Adrenal gland (tissue), 5 donors: ENCODE measurements around the gene NIBAN1.

Experiments
- POLR2A ChIP-seq, 2 donors: fragments of 450-650 bp; IDR thresholded peaks; one replicate each; pipeline ENCODE4 v1.6.1; 2017; ENCODE audit warnings: antibody characterized with exemption in 2 of 2, mild to moderate bottlenecking in 2 of 2, moderate library complexity in 1 of 2
- TF ChIP-seq, protein P1 (sequence below), 6 experiments: fragments of 450-650 bp in 4 of 6; fragments of 200-600 bp in 2 of 6; sonication (generic) in 1 of 6; IDR thresholded peaks; 1 replicate in 5 of 6; 2 replicates in 1 of 6; pipeline versions ENCODE4 v1.5.1 to v1.8.0; 2016 to 2021; ENCODE audit warnings: antibody characterized with exemption in 6 of 6, mild to moderate bottlenecking in 2 of 6, moderate library complexity in 1 of 6
- donor health status: DM: no; HTN: no; CAD: no.

DNA sequence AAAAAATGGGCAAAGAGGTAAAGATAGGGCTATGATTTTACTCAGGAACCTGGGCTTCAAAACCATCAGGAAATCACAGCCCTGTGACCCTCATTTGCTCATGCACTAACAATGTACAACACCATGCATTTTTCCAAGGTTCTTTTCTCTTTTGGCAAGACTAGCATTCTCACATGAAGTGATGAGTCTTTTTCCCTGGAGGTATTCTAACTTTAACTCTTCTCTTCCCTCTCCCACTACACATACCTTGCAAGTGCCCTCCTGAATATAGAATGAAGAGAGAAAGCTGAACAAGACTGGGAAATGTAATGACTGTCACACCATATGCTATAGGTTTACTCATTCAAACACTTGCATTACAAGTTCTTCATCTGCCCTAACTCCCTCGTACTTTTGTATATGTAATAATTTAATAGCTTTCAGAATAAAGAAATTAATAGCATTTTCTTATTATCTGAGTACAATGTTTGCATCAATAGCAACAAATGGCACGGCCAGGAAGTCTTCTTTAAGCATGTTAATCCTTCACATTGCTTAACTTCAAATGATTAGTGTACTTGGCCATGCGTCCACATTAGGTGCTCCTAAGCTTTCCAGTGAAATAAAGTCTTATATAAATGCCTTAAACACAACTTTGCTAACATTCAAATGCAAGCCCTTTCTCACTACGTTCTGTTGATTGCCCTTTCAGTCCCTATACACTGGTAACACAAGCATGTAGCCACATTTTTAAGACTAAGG, 1.8 kb downstream of the NIBAN1 start:
- no peak for TF ChIP-seq POLR2A (IDR thresholded peaks at IDR 0.05)
- TF ChIP-seq, protein P1, sequence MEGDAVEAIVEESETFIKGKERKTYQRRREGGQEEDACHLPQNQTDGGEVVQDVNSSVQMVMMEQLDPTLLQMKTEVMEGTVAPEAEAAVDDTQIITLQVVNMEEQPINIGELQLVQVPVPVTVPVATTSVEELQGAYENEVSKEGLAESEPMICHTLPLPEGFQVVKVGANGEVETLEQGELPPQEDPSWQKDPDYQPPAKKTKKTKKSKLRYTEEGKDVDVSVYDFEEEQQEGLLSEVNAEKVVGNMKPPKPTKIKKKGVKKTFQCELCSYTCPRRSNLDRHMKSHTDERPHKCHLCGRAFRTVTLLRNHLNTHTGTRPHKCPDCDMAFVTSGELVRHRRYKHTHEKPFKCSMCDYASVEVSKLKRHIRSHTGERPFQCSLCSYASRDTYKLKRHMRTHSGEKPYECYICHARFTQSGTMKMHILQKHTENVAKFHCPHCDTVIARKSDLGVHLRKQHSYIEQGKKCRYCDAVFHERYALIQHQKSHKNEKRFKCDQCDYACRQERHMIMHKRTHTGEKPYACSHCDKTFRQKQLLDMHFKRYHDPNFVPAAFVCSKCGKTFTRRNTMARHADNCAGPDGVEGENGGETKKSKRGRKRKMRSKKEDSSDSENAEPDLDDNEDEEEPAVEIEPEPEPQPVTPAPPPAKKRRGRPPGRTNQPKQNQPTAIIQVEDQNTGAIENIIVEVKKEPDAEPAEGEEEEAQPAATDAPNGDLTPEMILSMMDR (IDR thresholded peaks at IDR 0.05) = no peak
